H9 (cell line): ENCODE measurements around the gene SYNE2. TPM values are rescaled to one million over a fixed set of nuclear protein-coding genes. Genes with fewer than 3 reads are reported as not detected.

Experiments used
- DNase-seq: peaks from one replicate; pipeline ENCODE4 v3.0.0-alpha.2; 2017
- H2AFZ ChIP-seq: one replicate; pipeline ENCODE4 v1.6.1; 2013; ENCODE audit warnings: mild to moderate bottlenecking, low read length, control low read depth, moderate library complexity
- H2AK5ac ChIP-seq: 2 replicates; pipeline ENCODE4 v1.6.1; 2013; ENCODE audit warnings: low read length, control low read depth, mixed read lengths; ENCODE audit not compliant: insufficient read length
- H2BK120ac ChIP-seq: one replicate; pipeline ENCODE4 v1.6.1; 2013; ENCODE audit warnings: low read depth, mild to moderate bottlenecking, low read length, control low read depth, inconsistent platforms; ENCODE audit not compliant: poor library complexity, severe bottlenecking
- H2BK12ac ChIP-seq: 2 replicates; pipeline ENCODE4 v1.6.1; 2013; ENCODE audit warnings: low read length, control low read depth, mixed read lengths, low read depth; ENCODE audit not compliant: insufficient read length
- H2BK15ac ChIP-seq: 2 replicates; pipeline ENCODE4 v1.6.1; 2013; ENCODE audit warnings: low read depth, low read length, control low read depth
- H2BK20ac ChIP-seq: one replicate; pipeline ENCODE4 v1.6.1; 2013; ENCODE audit warnings: low read depth, mild to moderate bottlenecking, low read length, control low read depth, inconsistent platforms; ENCODE audit not compliant: poor library complexity, severe bottlenecking
- H2BK5ac ChIP-seq: 2 replicates; pipeline ENCODE4 v1.6.1; 2013; ENCODE audit warnings: low read length, control low read depth, mixed read lengths; ENCODE audit not compliant: insufficient read length
- H3K14ac ChIP-seq: 2 replicates; pipeline ENCODE4 v1.6.1; 2013; ENCODE audit warnings: low read length, control low read depth; ENCODE audit not compliant: insufficient read depth
- H3K18ac ChIP-seq: 2 replicates; pipeline ENCODE4 v1.6.1; 2013; ENCODE audit warnings: low read depth, mild to moderate bottlenecking, mixed read lengths, low read length, control low read depth; ENCODE audit not compliant: insufficient read length
- H3K23ac ChIP-seq: 2 replicates; pipeline ENCODE4 v1.6.1; 2013; ENCODE audit warnings: low read length, control low read depth, mixed read lengths, low read depth; ENCODE audit not compliant: insufficient read length
- H3K23me2 ChIP-seq: 2 replicates; pipeline ENCODE4 v1.6.1; 2013; ENCODE audit warnings: low read depth, mild to moderate bottlenecking, mixed read lengths, low read length, control low read depth; ENCODE audit not compliant: insufficient read length, poor library complexity, severe bottlenecking
- H3K27ac ChIP-seq: 2 replicates; pipeline ENCODE4 v1.5.1; 2013; ENCODE audit warnings: low read length, control low read depth, mixed read lengths, low read depth; ENCODE audit not compliant: insufficient read length
- H3K27me3 ChIP-seq: 2 replicates; pipeline ENCODE4 v1.6.1; 2013; ENCODE audit warnings: low read length, control low read depth, inconsistent platforms; ENCODE audit not compliant: insufficient read depth
- H3K4ac ChIP-seq: 2 replicates; pipeline ENCODE4 v1.6.1; 2013; ENCODE audit warnings: low read depth, mild to moderate bottlenecking, control low read depth, inconsistent platforms, low read length, moderate library complexity
- H3K4me1 ChIP-seq: 2 replicates; pipeline ENCODE4 v1.6.1; 2013; ENCODE audit warnings: low read length, control low read depth, inconsistent platforms; ENCODE audit not compliant: insufficient read depth
- H3K4me2 ChIP-seq: 2 replicates; pipeline ENCODE4 v1.6.1; 2013; ENCODE audit warnings: low read length, control low read depth, mixed read lengths; ENCODE audit not compliant: insufficient read length, insufficient read depth
- H3K56ac ChIP-seq: 2 replicates; pipeline ENCODE4 v1.6.1; 2013; ENCODE audit warnings: low read depth, mild to moderate bottlenecking, mixed read lengths, low read length, control low read depth; ENCODE audit not compliant: insufficient read length
- H3K79me1 ChIP-seq: 2 replicates; pipeline ENCODE4 v1.6.1; 2013; ENCODE audit warnings: low read depth, mild to moderate bottlenecking, moderate library complexity, low read length, control low read depth, inconsistent platforms; ENCODE audit not compliant: insufficient read depth, poor library complexity, severe bottlenecking
- H3K79me2 ChIP-seq: 2 replicates; pipeline ENCODE4 v1.6.1; 2013; ENCODE audit warnings: low read length, control low read depth, inconsistent platforms; ENCODE audit not compliant: insufficient read depth
- H3K9ac ChIP-seq: 2 replicates; pipeline ENCODE4 v1.6.1; 2013; ENCODE audit warnings: low read length, control low read depth, mixed read lengths; ENCODE audit not compliant: insufficient read length; ENCODE audit errors: extremely low read depth
- H3K9me3 ChIP-seq: one replicate; pipeline ENCODE4 v1.6.1; 2013; ENCODE audit warnings: low read depth, low read length, inconsistent platforms; ENCODE audit not compliant: control insufficient read depth
- H3T11ph ChIP-seq: one replicate; pipeline ENCODE4 v1.6.1; 2013; ENCODE audit warnings: mild to moderate bottlenecking, low read length, control low read depth, inconsistent platforms
- H4K20me1 ChIP-seq: one replicate; pipeline ENCODE4 v1.6.1; 2013; ENCODE audit not compliant: control insufficient read depth, insufficient read length, insufficient read depth
- H4K5ac ChIP-seq: 2 replicates; pipeline ENCODE4 v1.6.1; 2013; ENCODE audit warnings: low read depth, mild to moderate bottlenecking, mixed read lengths, low read length, control low read depth; ENCODE audit not compliant: insufficient read length
- H4K8ac ChIP-seq: replicated peaks from 2 replicates; pipeline ENCODE4 v1.6.1; 2013; ENCODE audit warnings: low read length, control low read depth, mixed read lengths, low read depth; ENCODE audit not compliant: insufficient read length
- H4K91ac ChIP-seq: 2 replicates; pipeline ENCODE4 v1.6.1; 2013; ENCODE audit warnings: low read depth, mild to moderate bottlenecking, moderate library complexity, mixed read lengths, low read length, control low read depth; ENCODE audit not compliant: insufficient read length
- H3K27ac Mint-ChIP-seq, 3 experiments: 2 replicates in 2 of 3; 3 replicates in 1 of 3; pipeline ENCODE4 v1.8.0; 2020 to 2021; ENCODE audit warnings: mixed read lengths in 3 of 3, mild to moderate bottlenecking in 1 of 3, moderate library complexity in 1 of 3
- H3K27me3 Mint-ChIP-seq: 2 replicates; pipeline ENCODE4 v1.8.0; 2021; ENCODE audit warnings: low read depth, mild to moderate bottlenecking, moderate library complexity, mixed read lengths
- H3K36me3 Mint-ChIP-seq, 3 experiments: 2 replicates in 2 of 3; 3 replicates in 1 of 3; pipeline ENCODE4 v1.8.0; 2020 to 2021; ENCODE audit warnings: low read depth in 3 of 3, mixed read lengths in 3 of 3; ENCODE audit not compliant: insufficient read depth in 1 of 3
- H3K4me1 Mint-ChIP-seq, 2 experiments: 2 replicates each; pipeline ENCODE4 v1.8.0; 2020; ENCODE audit warnings: mixed read lengths in 2 of 2
- H3K4me3 Mint-ChIP-seq, 2 experiments: 2 replicates in 1 of 2; 3 replicates in 1 of 2; pipeline ENCODE4 v1.8.0; 2020 to 2021; ENCODE audit warnings: mild to moderate bottlenecking in 2 of 2, mixed read lengths in 2 of 2, moderate library complexity in 1 of 2
- H3K9me3 Mint-ChIP-seq, 2 experiments: 2 replicates in 1 of 2; 3 replicates in 1 of 2; pipeline ENCODE4 v1.8.0; 2020; ENCODE audit warnings: mild to moderate bottlenecking in 2 of 2, mixed read lengths in 2 of 2, moderate library complexity in 1 of 2
- CTCF ChIP-seq: fragments of 200-600 bp; sonication (generic); conservative IDR thresholded peaks from 3 replicates; pipeline ENCODE4 v1.8.0; 2021; ENCODE audit warnings: antibody characterized with exemption, mild to moderate bottlenecking
- WGBS: extraction: QIAGEN DNeasy Blood & Tissue Kit; methylation state at CpG from one replicate; pipeline ENCODE4 v1.1.7; 2013; ENCODE audit warnings: missing lambda C conversion rate, low lambda C conversion rate, mixed read lengths; ENCODE audit not compliant: insufficient read length; ENCODE audit errors: extremely low coverage; 5-methylcytosine and 5-hydroxymethylcytosine counted together
- total RNA-seq: library from RNA; stranded (reverse); gene quantifications from 2 replicates; pipeline ENCODE4 v1.2.1, GENCODE V29; 2021

SYNE2 gene
- total RNA-seq, 1 experiment from 2014 or later = 43.3 TPM

- no peak for DNase-seq
- Histone ChIP-seq H3K27me3 (no peaks in the 10 kb centered on the region), H3K14ac (no peak overlapping the region), H4K8ac (no peak overlapping the region), H3K4ac (no peak overlapping the region), H4K5ac (no peak overlapping the region), H2AFZ (no peak overlapping the region), H3T11ph (no peak overlapping the region), H2AK5ac (no peak overlapping the region), H3K27ac (no peak overlapping the region), H3K56ac (no peak overlapping the region), H2BK5ac (no peak overlapping the region), H2BK120ac (no peak overlapping the region), H2BK20ac (no peak overlapping the region), H2BK15ac (no peak overlapping the region), H3K9ac (no peak overlapping the region), H3K79me1 (no peaks in the 10 kb centered on the region), H4K91ac (no peak overlapping the region), H3K9me3 (no peaks in the 10 kb centered on the region), H3K4me2 (no peak overlapping the region), H3K79me2 (no peaks in the 10 kb centered on the region), H3K4me1 (peaks cover 4% of the 10 kb centered on the region; the same call in 1 of the 2 replicates), H3K23me2 (no peaks in the 10 kb centered on the region), H4K20me1 (no peaks in the 10 kb centered on the region), H2BK12ac (no peak overlapping the region), H3K23ac (no peak overlapping the region), H3K18ac (no peak overlapping the region)
- no peak overlapping the region; a peak in 1 of 7 replicates for H3K27ac Mint-ChIP-seq
- no peak overlapping the region for H3K4me3 Mint-ChIP-seq
- TF ChIP-seq CTCF = no peak
- no peaks in the 10 kb centered on the region for H3K27me3 Mint-ChIP-seq
- H3K9me3 Mint-ChIP-seq = no peaks in the 10 kb centered on the region
- peaks cover 6 to 7% of the 10 kb centered on the region in 2 experiments for H3K4me1 Mint-ChIP-seq
- H3K36me3 Mint-ChIP-seq = peaks cover 7 to 17% (median 12%) of the 10 kb centered on the region in 3 experiments; a peak in 6 of 7 replicates
- no CpG with 5 or more reads among the region's 4 CpGs for WGBS
Measured at GRCh38 chr14:64098120-64098519, 245.3 kb downstream of the SYNE2 start.
